ENCODE results near the gene STX12. TPM values are rescaled to one million over a fixed set of nuclear protein-coding genes. Genes with fewer than 3 reads are reported as not detected.

STX12 gene
- total RNA-seq, 1 donor = 67.0 TPM

- no peak for TF ChIP-seq CTCF (IDR thresholded peaks at IDR 0.05; ENCODE audit: extremely low read depth, low read depth, low read length)
- no peaks in the 10 kb centered on the region for H3K9me3 ChIP-seq (ENCODE audit: low read depth, low read length)
- H3K27me3 ChIP-seq (ENCODE audit: insufficient read depth, low read length) = no peaks in the 10 kb centered on the region
- DNase-seq (ENCODE audit: insufficient read length, low spot score, missing footprints) = peak; percentile 69
- H3K36me3 ChIP-seq (ENCODE audit: insufficient read depth, low read length) = peaks cover 12% of the 10 kb centered on the region
- no peak overlapping the region for H2AFZ ChIP-seq (ENCODE audit: low read length)
- peaks cover 66% of the 10 kb centered on the region for H3K79me2 ChIP-seq (ENCODE audit: insufficient read depth, low read length)
- H4K20me1 ChIP-seq (ENCODE audit: insufficient read depth, low read length) = peaks cover 8% of the 10 kb centered on the region
- peak overlapping the region; percentile 80 for H3K4me2 ChIP-seq (ENCODE audit: insufficient read depth, low read length)
- peaks cover 19% of the 10 kb centered on the region for H3K4me1 ChIP-seq (ENCODE audit: insufficient read depth, low read length)
- H3K27ac ChIP-seq (ENCODE audit: low read depth, low read length) = peak overlapping the region; percentile 92
- H3K4me3 ChIP-seq (ENCODE audit: insufficient read depth, low read length) = no peak overlapping the region
Measured at GRCh38 chr1:27832762-27833161, 59.7 kb downstream of the STX12 start.

- Histone ChIP-seq H3K4me1 (ENCODE audit: insufficient read depth, low read length) (peaks cover 19% of the 10 kb centered on the region), H3K9me3 (ENCODE audit: low read depth, low read length) (no peaks in the 10 kb centered on the region), H3K79me2 (ENCODE audit: insufficient read depth, low read length) (peaks cover 71% of the 10 kb centered on the region), H4K20me1 (ENCODE audit: insufficient read depth, low read length) (peaks cover 8% of the 10 kb centered on the region), H3K36me3 (ENCODE audit: insufficient read depth, low read length) (peaks cover 16% of the 10 kb centered on the region), H3K27ac (ENCODE audit: low read depth, low read length) (peak overlapping the region; percentile 92), H3K4me2 (ENCODE audit: insufficient read depth, low read length) (no peak overlapping the region), H2AFZ (ENCODE audit: low read length) (no peak overlapping the region), H3K4me3 (ENCODE audit: insufficient read depth, low read length) (no peak overlapping the region), H3K27me3 (ENCODE audit: insufficient read depth, low read length) (no peaks in the 10 kb centered on the region)
- no peak for TF ChIP-seq CTCF (IDR thresholded peaks at IDR 0.05; ENCODE audit: extremely low read depth, low read depth, low read length)
- DNase-seq (ENCODE audit: insufficient read length, low spot score, missing footprints) = no peak
Measured at GRCh38 chr1:27833470-27833869, 60.5 kb downstream of the STX12 start.

- H4K20me1 ChIP-seq (ENCODE audit: insufficient read depth, low read length) = peaks cover 17% of the 10 kb centered on the region
- no peak for TF ChIP-seq CTCF (IDR thresholded peaks at IDR 0.05; ENCODE audit: extremely low read depth, low read depth, low read length)
- peaks cover 31% of the 10 kb centered on the region for H3K36me3 ChIP-seq (ENCODE audit: insufficient read depth, low read length)
Measured at GRCh38 chr1:27835046-27835445, 62.0 kb downstream of the STX12 start.

GRCh38 chr1:27835501-27835900, 62.5 kb downstream of the STX12 start:
- peak; percentile 9 for DNase-seq (ENCODE audit: insufficient read length, low spot score, missing footprints)
- Histone ChIP-seq H3K36me3 (ENCODE audit: insufficient read depth, low read length) (peaks cover 35% of the 10 kb centered on the region), H4K20me1 (ENCODE audit: insufficient read depth, low read length) (peaks cover 17% of the 10 kb centered on the region), H3K4me1 (ENCODE audit: insufficient read depth, low read length) (peaks cover 19% of the 10 kb centered on the region), H3K9me3 (ENCODE audit: low read depth, low read length) (no peaks in the 10 kb centered on the region), H3K79me2 (ENCODE audit: insufficient read depth, low read length) (peaks cover 89% of the 10 kb centered on the region), H3K27ac (ENCODE audit: low read depth, low read length) (no peak overlapping the region), H3K27me3 (ENCODE audit: insufficient read depth, low read length) (no peaks in the 10 kb centered on the region), H3K4me3 (ENCODE audit: insufficient read depth, low read length) (no peak overlapping the region), H2AFZ (ENCODE audit: low read length) (no peak overlapping the region), H3K4me2 (ENCODE audit: insufficient read depth, low read length) (no peak overlapping the region)
- TF ChIP-seq CTCF (IDR thresholded peaks at IDR 0.05; ENCODE audit: extremely low read depth, low read depth, low read length) = no peak

More at GRCh38 chr1:27835046-27835445, 62.0 kb downstream of the STX12 start:
- Histone ChIP-seq H3K27me3 (ENCODE audit: insufficient read depth, low read length) (no peaks in the 10 kb centered on the region), H3K4me3 (ENCODE audit: insufficient read depth, low read length) (no peak overlapping the region), H3K27ac (ENCODE audit: low read depth, low read length) (no peak overlapping the region), H3K9me3 (ENCODE audit: low read depth, low read length) (no peaks in the 10 kb centered on the region), H2AFZ (ENCODE audit: low read length) (no peak overlapping the region), H3K4me1 (ENCODE audit: insufficient read depth, low read length) (peaks cover 19% of the 10 kb centered on the region), H3K79me2 (ENCODE audit: insufficient read depth, low read length) (peaks cover 85% of the 10 kb centered on the region), H3K4me2 (ENCODE audit: insufficient read depth, low read length) (no peak overlapping the region)
- peak; percentile 3 for DNase-seq (ENCODE audit: insufficient read length, low spot score, missing footprints)
